NCI-H187 (cell line): Measurements from ENCODE around the gene CHID1.

ENCODE experiments used
- DNase-seq, 2 experiments: peaks; one replicate each; lab custom pipeline; 2025; lab: John Stamatoyannopoulos, UW

CHID1 gene

DNA sequence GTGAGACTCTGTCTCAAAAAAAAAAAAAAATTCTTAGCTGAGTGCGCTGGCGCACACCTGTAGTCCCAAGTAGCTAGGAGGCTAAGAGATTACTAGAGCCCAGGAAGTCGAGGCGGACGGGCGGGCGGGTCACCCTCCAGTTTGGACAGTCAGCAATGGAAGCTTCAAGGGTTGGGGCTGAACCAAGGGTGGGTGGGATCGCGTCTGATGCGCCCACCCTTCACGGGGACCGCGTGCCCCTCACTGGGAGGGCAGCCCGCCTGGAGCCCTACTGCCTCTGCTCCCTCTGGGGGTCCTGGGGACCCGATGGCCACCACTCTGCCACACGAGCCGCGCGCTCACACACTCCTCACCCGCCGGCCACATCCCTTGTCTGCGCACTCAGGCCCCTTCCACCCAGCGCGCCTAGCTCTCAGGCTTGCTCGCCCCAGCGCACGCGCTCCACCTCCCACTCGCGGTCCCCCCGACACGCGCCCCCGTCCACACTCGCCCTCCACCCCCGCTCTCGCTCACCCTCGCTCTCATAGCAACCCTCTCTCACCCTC lies 494 bp downstream of the CHID1 start:
- no peak for DNase-seq

DNA sequence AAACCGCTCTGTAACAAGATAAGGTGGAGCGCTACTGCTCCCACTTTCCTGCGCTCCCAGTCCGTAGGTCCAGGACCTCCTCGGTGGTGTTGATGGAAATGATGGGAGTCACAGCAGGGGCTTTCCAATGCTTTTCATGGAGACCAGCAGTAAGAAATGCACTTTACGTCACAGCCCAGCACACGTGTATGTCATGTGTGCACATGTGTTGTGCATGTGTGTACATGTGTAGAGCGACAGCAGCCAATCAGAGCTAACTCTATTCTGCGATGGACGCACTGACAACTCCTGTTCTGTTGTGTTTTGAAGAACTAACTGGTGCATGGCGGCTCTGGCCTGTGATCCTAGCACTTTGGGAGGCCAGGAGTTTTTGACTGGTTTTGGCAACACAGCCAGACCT lies 1.2 kb downstream of the CHID1 start:
- DNase-seq = no peak

DNA sequence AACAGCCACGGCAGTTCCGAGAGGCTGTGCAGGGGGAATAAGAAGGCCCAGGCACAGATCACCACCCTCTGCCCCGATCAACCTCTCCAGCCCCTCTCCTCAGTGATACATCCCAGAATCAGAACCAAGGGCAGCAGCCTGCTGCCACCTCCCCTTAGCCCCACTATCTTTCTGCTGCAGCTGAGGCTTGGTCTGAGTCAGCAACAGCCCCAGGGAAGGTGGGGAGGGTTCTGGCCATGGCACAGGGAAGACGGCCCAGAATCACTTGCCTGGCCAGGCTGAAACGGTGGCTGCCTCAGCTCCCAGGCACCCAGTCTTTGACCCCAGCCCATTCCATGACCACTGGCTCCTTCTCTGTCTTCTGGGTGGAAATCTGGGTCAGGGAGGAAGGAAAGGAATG lies 2.3 kb downstream of the CHID1 start:
- no peak for DNase-seq

DNA sequence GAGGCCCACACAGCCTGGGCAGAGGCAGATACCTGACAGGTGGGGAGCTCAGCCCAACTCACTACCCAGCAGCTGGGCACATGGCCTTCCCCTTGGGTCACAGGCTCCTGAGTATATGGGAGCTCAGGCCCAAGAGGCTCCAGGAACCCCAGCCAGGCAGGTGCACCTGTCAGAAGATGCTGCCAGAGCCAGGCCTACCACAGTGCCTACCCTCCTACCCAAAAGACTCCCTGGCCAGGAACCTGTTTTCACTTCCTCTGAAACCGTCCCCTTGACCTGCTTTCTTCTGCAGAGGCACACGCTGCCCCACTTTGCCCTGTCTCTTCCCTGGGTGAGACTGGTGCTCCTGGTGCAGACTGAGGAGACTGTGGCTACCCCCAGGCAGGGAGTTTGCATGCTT lies 2.9 kb downstream of the CHID1 start:
- no peak for DNase-seq

DNA sequence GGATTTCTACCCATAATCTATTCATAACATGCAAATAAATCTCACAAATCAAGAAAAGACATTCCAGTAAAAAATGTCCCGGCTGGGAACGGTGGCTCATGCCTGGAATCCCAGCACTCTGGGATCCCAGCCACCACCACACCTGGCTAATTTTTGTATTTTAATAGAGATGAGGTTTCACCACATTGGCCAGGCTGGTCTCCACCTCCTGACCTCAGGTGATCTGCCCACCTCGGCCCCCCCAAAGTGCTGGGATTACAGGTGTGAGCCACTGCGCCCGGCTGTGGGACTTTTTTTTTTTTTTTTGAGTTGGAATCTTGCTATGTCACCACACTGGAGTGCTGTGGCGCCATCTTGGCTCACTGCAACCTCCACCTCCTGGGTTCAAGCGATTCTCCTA lies 4.7 kb downstream of the CHID1 start:
- no peak for DNase-seq

DNA sequence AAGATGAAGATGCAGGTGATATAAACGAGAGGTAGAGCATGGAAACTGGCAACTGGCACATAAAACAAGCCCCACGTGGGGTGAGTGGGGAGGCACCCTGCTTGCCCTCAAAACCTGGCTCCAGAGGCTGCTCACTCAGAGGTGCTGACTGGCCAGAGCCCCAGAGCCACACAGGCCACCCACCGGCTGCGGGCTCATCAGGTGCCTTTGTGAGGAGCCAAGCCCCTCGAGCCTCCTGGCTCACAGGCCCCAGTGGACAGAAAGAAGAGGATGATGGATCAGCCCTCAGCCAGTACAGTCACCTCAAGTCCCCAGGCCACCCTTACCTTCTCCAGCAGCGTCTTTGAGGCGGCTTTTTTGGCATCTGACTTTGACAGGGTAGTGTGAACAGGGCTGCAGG lies 6.2 kb downstream of the CHID1 start:
- no peak for DNase-seq

DNA sequence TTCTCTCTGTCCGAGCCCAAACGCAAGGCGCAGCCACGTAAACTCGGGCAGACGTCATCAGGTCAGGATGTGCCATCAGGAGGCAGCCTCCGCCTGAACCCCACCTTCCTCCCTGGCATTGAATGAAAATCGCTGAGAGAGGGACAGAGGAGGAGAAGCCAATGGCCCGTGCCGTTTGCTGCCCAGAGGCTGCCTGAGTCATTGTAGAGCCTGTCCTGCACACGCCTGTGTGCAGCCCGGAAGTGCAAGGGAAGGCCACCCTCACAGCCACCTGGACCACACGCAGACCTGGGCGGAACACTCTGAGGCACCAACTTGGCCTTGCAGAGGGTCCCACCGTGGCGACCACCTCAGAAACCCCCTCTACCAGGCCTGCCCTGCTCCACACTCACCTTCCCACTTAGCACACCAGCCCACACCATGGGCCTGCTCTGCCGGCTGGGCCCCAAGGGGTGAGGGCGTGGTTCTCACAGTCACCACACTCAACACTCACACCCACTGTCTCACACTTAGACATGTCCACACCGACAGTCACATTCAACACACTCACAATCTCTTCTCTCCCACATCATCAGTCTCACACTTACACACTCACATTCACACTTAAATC lies 9.1 kb downstream of the CHID1 start:
- DNase-seq = no peak

DNA sequence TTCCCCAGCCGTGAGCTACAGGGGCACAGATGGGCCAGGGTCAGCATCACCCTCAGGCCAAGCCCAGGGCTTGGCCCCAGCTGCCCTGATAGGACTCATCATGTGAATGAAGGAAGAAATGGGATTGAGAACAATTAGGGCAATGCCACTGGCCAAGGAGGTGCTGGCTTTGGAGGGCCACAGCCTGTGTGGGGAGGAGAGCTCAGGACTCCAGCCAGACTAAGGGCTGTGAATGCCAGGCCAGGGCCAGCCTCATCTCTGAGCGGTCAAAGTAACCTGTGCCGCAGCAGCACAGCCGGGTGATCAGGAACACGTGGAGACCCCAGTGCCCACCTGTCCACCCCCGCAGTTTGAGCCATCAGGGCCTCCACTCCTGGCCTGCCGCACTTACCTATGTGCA lies 10.1 kb downstream of the CHID1 start:
- DNase-seq = no peak

DNA sequence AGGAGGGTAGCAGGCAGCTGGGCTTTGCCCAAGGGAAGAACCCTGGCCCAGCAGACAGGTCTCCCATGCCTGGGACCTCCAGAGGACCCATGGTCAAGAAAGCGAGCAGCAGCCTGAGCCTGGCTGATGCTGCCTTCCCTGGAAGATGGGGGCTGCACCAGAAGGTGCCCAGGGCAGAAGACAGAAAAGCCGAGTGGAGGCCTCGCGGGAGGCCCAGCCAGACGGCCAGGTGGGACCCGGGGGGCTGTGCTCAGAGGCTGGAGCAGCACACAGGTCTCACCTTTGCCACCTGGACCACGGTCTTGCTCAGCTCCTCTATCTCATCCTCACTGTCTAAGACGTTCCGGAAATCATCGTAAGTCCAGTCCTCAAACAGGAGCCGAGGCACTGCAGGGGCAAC lies 10.9 kb downstream of the CHID1 start:
- no peak for DNase-seq

DNA sequence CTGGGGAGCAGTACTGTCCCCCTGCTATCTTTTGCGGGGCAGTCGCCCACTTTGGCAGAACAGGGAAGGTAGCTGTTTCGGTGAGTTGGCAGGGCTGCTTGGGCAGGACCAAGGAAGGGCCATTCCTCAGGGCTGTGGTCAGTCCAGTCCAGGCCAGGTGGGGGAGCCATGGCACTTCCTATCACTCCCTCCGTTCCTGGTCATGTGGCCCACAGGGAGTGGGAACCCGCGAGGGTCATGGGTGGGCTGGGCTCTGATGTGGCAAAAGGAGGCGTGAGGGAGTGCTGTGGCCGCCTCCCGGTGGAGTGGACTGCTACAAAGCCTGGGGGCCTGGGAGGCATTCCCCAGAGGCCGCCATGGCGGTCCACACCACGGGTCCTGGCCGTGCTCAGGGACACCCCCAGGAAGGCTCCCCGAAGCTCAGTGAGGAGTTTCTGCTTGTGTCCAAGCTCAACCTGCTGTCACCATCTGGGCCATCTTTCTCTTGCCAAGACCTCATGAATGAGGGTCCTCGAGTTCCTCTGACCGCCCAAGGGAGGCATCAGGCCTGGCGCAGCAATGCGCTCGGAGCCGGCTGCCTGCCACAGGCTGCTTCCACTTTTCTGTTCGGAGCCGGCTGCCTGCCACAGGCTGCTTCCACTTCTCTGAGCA lies 11.9 kb downstream of the CHID1 start:
- DNase-seq = no peak

DNA sequence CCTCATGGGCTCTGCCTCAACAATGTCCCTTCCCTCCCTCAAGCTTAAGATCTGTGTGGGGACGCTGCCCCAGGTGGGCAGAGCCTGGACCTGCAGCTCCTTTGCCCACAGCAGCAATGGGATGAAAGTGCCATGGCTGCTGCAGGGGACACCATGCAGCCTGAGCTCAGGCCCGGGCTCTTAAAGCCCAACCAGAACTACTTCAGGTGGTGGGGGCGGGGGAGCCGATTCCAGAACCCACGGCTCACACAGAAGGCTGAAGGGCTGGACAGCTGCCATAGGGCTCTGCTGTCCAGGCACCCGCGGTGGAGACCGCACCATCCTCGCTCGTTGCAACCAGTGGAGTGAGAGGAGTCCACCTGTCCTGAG lies 12.5 kb downstream of the CHID1 start:
- DNase-seq = no peak

DNA sequence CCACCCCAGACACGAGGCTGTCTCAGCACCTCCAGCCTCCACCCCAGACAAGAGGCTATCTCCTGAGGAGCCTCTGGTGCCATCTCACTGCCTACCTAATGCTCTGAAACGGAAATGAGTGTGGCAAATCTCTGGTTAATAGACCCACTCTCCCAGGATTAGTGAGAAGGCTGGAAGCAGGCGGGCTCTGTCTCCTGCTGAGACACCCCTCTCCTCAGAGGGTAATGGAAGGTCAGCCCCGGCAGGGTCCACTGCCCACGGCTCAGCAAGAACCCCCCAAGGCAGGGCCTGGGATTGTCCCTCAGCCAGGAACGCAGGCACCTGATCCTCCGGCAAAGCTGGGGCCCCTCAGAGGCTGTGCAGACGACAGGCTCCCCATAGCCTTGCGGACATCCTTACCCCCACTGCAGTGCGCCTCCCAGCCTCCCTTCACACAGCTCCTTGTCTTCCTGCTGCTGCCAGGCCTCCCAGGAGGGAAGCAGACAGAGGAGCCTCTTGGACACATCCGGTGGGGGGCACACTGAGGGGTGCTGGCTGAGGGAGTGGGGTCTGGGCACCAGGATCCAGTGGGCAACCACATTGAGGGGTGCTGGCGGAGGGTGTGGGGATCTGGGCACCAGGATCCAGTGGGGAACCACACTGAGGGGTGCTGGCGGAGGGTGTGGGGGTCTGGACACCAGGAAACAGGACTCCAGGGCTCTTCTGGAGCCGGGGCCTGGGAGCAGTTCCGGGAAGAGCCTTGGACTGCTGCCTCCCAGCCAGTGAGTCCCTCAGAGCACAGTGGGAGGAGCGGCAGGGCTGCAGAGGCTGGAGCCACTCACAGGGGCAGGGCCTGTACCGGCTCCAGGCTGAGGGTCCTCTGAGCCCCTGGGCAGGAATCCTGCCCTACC lies 13.1 kb downstream of the CHID1 start:
- DNase-seq = no peak

DNA sequence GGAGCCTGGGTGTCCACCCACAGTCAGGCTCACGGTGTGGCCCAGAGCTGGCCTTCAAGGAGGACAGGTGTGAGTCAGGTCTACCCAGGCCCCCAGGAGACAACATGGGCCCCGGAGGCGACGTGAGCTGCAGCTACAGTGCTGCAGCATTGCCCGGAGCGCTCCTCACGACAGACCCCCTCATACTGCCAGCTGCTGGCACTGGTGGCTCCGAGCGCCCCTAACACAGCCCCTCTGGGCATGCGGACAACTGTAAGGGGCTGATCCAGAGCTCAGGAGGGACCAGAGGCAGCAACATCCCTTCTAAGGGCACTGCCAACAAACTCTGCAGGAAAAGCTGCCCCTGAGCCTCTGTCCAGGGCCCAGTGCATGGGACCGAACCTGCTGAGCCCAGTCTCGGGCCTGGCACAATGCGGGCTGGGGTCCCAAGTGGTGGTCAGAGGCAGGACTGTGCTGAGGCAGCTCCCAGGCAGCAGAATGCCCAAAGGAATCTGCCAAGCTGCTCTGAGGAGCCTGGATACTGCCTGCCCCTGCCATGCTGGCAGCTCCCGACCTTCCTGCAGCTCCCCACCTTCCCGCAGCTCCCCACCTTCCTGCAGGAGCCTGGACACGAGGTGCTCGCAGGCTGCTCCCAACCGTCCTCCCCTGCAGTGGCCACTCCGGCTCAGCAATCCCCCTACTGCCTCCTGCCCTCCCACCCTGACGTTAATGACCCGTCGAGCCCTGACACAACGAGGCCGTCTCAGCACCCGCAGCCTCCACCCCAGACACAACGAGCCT lies 15.1 kb downstream of the CHID1 start:
- DNase-seq = no peak

DNA sequence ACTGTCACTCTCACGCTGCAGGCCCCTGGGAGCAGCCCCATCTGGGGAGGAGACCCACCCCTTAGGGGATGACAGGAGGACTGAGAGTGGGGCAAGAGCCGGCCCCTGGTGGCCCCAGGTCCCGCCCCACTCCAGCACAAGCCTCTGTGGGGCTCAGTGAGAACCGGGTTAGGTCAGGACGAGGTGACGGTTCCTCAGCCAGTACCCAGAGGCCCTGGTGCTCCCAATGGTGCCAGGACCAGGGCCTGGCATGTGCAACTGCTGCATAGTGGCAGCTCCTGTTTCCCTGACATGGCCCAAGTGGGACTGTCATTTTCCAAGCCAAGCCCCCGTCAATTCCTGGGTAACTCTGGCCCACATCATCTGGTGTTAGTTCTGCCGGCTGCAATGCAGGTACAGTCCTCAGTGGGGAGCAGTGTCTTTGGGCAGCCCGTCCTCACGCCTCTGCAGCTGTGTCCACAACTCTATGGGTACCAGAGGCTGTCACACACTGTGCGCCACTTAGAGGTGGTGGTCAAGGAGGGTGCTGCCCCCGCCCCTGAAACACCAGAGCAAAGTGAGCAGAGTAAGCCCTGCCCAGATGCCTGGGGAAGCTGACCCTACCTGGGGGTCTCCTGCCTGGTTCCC lies 15.9 kb downstream of the CHID1 start:
- DNase-seq = no peak

DNA sequence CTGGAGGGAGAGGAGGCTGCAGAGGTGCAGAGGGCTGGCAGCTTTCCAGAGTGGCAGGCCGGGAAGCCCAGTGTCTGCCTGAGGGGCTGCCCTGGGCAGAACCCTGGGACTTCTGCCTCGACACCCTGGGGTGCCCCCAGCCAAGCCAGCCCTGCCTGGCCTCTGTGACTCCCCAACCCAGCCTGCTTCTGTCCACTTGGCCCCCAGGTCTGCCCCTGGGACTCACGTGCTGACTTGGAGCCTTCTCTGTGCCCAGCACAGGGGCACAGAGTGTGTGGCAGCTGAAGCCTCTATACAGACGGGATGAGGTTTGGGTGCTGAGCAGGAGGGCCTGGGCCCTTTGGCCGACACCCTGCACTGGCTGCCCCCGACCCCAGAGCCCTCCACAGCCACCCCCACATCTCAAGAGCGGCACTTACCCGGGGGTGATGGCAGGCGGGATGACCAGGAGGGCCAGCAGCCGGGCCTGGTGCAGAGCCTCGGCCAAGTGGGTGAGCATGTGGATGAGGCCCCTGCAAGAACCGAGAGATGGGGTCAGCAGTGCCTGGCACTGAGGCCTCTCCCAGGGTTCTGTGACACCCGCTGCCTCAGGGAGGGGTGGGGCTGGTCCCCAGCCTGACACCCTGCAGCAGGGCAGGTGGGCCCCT lies 17.5 kb downstream of the CHID1 start:
- no peak for DNase-seq

DNA sequence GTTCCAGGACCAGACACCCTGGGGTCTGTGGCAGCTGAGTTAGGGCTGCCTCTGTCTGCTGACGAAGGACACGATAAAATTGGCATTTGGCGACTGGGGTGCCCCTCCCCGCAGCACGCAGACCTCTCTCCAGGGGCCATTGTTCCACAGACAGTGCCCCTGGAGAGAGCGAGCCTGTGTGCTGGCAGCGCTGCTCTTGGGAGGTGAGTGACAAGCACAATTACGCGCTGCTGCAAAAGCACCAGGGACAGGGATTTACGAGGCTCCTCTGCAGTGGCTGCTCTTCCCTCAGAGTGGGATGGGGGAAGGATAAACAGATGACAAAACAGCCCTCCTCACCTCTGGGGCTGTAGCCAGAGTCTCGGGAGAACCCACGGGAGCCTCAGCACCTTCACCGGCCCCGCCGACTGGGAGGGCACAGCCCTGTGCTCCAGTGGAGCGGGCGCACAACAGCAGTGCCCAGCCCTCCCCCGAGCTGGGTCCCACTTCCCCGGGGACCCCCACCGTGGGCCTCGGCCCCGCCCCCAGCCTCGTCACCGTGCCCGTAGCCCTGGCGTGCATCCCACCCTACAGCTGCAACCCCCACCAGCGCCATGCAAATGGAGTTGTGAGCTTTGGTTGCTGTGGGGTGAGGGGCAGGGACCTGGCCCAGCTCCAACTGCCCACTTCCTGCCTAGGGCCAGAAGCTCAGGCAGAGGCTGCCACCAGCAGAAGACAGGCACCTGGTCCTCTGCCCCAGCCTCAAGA lies 19.6 kb downstream of the CHID1 start:
- DNase-seq = no peak

DNA sequence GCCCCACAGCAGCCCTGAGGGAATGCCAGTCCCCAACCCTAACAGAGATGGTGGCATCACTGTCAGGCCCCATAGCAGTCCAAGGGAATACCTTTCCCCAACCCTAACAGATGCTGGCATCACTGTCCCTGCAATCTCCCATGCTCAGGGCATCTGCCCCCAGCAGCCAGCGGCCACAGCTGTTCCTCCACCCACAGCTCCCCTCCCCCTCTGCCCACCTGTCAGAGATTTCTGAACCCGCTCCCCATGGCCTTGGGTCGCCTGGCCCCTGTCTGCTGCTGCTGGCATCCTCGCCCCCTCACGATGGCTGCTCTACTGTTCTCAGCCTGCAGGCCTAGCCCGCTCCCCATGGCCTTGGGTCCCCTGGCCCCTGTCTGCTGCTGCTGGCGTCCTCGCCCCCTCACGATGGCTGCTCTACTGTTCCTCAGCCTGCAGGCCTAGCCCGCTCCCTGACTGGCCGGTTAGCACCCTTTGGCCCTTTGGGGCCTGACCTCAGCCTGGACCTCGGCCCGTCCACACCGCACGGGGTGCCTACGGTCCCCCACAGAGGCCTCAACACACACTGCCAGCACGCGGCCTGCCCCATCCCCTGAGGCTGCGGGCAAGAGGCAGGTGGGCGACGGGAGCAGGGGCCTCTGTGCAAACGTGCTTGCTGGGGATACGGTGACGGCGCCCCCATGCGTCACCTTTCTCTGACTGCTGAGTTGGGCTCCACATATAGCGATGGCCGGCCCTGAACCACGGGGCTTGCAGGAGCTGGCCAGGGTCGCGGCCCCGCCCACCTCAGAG lies 20.7 kb downstream of the CHID1 start:
- DNase-seq = no peak

DNA sequence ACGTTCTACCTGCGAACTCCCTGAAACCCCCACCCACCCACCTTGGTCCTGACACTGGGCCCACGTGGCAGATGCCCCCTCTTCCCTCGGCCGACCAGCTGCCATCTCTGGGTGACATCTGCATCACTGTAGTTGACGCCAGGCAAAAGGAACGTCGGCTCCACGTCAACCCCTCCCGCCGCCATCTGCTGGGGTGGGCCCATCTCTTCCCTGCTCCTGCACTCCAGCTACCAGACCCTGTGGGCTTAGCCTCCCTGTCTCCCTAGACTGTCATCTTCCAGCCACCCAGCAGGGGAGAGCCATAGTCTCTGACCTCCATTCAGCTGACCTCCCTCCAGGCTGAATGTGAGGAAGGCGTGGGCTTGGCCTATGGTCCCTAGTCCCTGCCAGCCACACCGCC lies 21.4 kb downstream of the CHID1 start:
- DNase-seq = no peak

DNA sequence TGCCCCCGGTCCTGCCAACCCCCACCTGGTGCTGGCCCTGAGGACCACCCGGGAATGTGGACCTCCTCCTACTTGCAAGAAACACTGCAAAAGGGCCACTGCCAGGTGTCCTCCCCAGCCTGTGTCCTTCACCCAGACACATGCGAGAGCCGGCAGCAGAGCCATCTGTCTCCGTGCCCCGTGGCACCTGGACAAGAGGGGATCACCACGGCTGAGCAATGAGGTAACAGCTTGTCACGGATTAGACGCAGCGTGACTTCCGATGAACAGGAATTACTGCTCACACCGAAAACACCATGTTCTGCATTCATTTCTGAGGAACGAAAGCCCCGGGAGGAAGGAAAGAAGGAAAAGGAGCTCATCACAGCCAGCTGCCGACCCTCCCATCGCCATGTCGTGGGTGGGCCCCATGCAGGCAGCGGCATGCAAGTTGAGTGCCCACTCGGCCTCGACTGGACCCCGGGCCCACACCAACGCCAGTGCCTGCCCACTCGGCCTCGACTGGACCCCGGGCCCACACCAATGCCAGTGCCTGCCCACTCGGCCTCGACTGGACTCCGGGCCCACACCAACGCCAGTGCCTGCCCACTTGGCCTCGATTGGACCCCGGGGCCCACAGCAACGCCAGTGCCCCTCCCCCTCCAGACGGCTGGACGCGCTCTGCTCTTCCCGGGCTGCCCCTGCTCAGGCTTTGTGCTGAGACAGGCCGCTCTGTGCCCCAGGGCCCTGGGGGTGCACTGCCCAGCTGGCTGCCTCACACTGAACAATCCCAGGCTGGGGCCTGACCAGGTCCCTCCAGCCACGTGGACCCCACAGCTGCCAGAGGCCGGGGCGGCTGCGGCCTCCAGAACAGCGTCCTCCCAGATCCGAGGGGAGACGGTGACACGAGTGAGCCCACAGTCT lies 22.0 kb downstream of the CHID1 start:
- DNase-seq = no peak
